Measurements from ENCODE around the gene CACHD1.

DNA sequence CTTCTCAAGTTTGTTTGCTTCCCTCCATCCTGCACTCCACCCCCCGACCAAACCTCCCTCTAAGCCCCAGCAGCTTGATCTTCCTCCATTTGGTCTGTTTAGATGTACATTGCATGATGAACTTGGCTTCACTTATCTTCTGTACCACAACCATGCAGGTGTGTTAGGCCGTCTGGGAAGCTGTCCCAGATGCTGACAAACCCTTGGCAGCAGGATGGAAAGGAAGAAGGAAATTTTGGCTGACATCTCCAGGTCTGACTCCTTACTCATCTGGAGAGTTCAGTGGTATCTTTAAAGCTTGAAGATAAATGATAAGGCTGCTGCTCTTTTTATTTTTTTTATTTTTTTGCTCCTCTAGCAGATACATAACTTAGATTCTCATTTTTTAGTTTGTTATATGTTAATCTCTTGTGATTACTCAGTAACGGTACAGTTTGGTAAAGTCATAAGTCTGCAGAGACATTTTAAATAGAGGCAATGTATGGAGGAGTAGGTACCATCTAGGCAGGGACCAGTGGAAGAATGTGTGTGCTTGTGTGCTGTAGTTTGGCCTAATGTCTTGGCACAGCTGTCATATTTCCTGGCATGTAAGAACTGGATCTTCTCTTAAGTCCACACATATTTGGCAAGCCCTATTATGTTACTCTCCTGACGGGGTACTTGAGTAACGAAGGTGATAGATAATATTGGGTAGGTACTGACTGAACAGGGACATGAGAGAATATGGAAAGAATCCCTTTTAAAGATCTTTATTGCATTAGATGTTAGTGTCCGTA is 79.7 kb downstream of the CACHD1 start:
- TF ChIP-seq, protein P1, sequence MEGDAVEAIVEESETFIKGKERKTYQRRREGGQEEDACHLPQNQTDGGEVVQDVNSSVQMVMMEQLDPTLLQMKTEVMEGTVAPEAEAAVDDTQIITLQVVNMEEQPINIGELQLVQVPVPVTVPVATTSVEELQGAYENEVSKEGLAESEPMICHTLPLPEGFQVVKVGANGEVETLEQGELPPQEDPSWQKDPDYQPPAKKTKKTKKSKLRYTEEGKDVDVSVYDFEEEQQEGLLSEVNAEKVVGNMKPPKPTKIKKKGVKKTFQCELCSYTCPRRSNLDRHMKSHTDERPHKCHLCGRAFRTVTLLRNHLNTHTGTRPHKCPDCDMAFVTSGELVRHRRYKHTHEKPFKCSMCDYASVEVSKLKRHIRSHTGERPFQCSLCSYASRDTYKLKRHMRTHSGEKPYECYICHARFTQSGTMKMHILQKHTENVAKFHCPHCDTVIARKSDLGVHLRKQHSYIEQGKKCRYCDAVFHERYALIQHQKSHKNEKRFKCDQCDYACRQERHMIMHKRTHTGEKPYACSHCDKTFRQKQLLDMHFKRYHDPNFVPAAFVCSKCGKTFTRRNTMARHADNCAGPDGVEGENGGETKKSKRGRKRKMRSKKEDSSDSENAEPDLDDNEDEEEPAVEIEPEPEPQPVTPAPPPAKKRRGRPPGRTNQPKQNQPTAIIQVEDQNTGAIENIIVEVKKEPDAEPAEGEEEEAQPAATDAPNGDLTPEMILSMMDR (IDR thresholded peaks at IDR 0.05; ENCODE audit: low read depth, low read length), result no peak
- no peak for TF ChIP-seq POLR2A (IDR thresholded peaks at IDR 0.05; ENCODE audit: extremely low read depth, insufficient read length)

Data from NB4 (cell line).